Psoas muscle (tissue), 8 donors: Measurements from ENCODE around the gene GRHL3. TPM values are rescaled to one million over a fixed set of nuclear protein-coding genes. Genes with fewer than 3 reads are reported as not detected.

Experiments
- ATAC-seq, 4 donors: fragments of 200-7000 bp; cut with Tn5 transposase; one replicate each; pipeline ENCODE4 v1.9.1; 2020; ENCODE audit warnings: moderate library complexity in 3 of 4, mild to moderate bottlenecking in 2 of 4
- DNase-seq, 2 donors: peaks; one replicate each; pipeline ENCODE4 v3.0.0-alpha.2; 2020
- H3K27ac ChIP-seq: fragments of 200-600 bp; one replicate; pipeline ENCODE4 v1.8.0; 2022
- H3K27me3 ChIP-seq, 3 donors: fragments of 200-600 bp in 1 of 3; one replicate each; pipeline versions ENCODE4 v1.6.1 to v1.8.0; 2013 to 2022; ENCODE audit warnings: low read length in 2 of 3, mild to moderate bottlenecking in 2 of 3, moderate library complexity in 1 of 3; ENCODE audit not compliant: insufficient read depth in 3 of 3
- H3K36me3 ChIP-seq, 2 donors: fragments of 200-600 bp in 1 of 2; one replicate each; pipeline versions ENCODE4 v1.6.1 to v1.8.0; 2013 to 2022; ENCODE audit warnings: low read depth in 1 of 2, mild to moderate bottlenecking in 1 of 2, moderate library complexity in 1 of 2; ENCODE audit not compliant: insufficient read depth in 1 of 2
- H3K4me1 ChIP-seq: fragments of 200-600 bp; one replicate; pipeline ENCODE4 v1.8.0; 2022
- H3K4me3 ChIP-seq: fragments of 200-600 bp; one replicate; pipeline ENCODE4 v1.8.0; 2022; ENCODE audit warnings: mild to moderate bottlenecking
- H3K9me3 ChIP-seq: fragments of 200-600 bp; one replicate; pipeline ENCODE4 v1.8.0; 2022
- WGBS, 3 donors: extraction: QIAGEN DNeasy Blood & Tissue Kit; methylation state at CpG; one replicate each; pipeline versions ENCODE4 v1.1.6 to v1.1.7; 2013; 5-methylcytosine and 5-hydroxymethylcytosine counted together
- intact Hi-C, 2 donors: fragments of 100-400 bp; cut with DNase I; formaldehyde crosslinking; loops; one replicate each; pipeline versions ENCODE4 v1.11.0 to v1.14.2; 2022
- polyA plus RNA-seq, 3 donors: library from polyadenylated mRNA; stranded (reverse); fragments of 200-250 nt; gene quantifications; one replicate each; pipeline ENCODE4 v1.2.3, GENCODE V29; 2013
- total RNA-seq, 4 donors: library from RNA; stranded (reverse); fragmentation: NEBNext Ultra II Directional in 2 of 4; extraction: Animal tissue kit (Norgen Biotek cat#: 25700) in 2 of 4; gene quantifications; one replicate each; pipeline versions ENCODE4 v1.2.1 to v1.2.4, GENCODE V29; 2021 to 2023
- TF ChIP-seq, protein P1 (sequence below): fragments of 200-600 bp; IDR thresholded peaks from one replicate; pipeline ENCODE4 v1.8.0; 2022; ENCODE audit warnings: antibody characterized with exemption
- donor health status: healthy with polysubstance abuse.
- donor health status: DM: no; HTN: no; CAD: no; lungs with moderate emphysema.
- donor health status: Bipolar disorder and iron deficiency.
- donor health status: healthy.
- donor health status: DM: yes; HTN: yes; CAD: no.
- donor health status: DM: no; HTN: no; CAD: no.
- donor health status: DM: no; HTN: no; CAD: no.
- donor health status: DM: yes; HTN: yes; CAD: no.

GRHL3 gene
- total and polyA plus RNA-seq, 7 donors = 0.08 to 0.30 TPM; not detected in 5

DNA sequence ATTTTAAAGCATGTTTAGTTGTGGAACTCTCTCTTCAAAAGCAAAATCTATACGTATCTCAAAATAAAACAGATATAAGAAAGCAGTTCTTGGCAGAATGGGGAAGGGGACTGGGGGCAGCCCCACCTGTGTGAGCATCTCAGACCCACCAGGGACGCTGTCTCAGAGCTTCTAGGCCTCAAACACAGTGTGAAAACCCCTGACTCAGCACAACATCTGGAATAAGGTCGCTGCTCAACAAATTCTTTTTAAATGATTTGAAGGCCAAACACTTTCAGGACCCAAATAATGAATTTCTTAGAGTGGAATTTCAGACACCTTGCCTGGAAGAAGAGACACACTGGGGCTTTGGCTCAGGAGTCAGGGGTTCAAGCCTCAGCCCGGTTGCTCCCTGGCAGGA is 27.1 kb upstream of the GRHL3 start:
- intact Hi-C loops = no loop called here
- TF ChIP-seq, protein P1, sequence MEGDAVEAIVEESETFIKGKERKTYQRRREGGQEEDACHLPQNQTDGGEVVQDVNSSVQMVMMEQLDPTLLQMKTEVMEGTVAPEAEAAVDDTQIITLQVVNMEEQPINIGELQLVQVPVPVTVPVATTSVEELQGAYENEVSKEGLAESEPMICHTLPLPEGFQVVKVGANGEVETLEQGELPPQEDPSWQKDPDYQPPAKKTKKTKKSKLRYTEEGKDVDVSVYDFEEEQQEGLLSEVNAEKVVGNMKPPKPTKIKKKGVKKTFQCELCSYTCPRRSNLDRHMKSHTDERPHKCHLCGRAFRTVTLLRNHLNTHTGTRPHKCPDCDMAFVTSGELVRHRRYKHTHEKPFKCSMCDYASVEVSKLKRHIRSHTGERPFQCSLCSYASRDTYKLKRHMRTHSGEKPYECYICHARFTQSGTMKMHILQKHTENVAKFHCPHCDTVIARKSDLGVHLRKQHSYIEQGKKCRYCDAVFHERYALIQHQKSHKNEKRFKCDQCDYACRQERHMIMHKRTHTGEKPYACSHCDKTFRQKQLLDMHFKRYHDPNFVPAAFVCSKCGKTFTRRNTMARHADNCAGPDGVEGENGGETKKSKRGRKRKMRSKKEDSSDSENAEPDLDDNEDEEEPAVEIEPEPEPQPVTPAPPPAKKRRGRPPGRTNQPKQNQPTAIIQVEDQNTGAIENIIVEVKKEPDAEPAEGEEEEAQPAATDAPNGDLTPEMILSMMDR = no peak
- H3K27ac ChIP-seq = no peak overlapping the region
- no peak overlapping the region for H3K4me3 ChIP-seq
- no peaks in the 10 kb centered on the region for H3K36me3 ChIP-seq
- peaks cover 3% of the 10 kb centered on the region for H3K4me1 ChIP-seq
- H3K9me3 ChIP-seq = no peaks in the 10 kb centered on the region
- 74 to 83% (median 78%) methylated on average over 4 of the region's 4 CpGs for WGBS, 3 donors
- H3K27me3 ChIP-seq = peaks cover 0 to 8% (median 0%) of the 10 kb centered on the region in 3 donors
- ATAC-seq (no peak), DNase-seq (no peak)

DNA sequence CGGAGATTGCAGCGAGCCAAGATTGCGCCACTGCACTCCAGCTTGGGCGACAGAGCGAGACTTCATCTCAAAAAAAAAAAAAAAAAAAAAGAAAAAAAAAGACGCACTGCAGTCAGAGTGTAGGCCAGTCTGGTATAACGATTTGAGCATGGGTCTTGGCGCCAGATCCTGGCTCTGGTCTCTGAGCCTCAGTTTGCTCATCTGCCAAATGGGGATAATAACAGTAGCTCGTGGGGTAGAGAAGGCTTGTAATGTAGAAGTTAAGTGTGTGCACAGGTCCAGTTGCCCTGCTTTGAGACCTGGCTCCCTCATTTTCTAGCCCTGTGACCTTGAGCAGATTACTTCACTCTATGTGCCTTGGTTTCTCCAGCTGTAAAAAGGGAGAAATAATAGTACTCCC is 26.3 kb upstream of the GRHL3 start:
- H3K4me1 ChIP-seq = peaks cover 3% of the 10 kb centered on the region
- TF ChIP-seq, protein P1 = no peak
- no peak overlapping the region for H3K4me3 ChIP-seq
- intact Hi-C loops = no loop called here
- ATAC-seq (no peak), DNase-seq (no peak)
- 84 to 88% (median 85%) methylated on average over 7 to 9 of the region's 9 CpGs for WGBS, 3 donors
- H3K27me3 ChIP-seq = peaks cover 0 to 8% (median 0%) of the 10 kb centered on the region in 3 donors
- no peak overlapping the region for H3K27ac ChIP-seq
- H3K9me3 ChIP-seq = no peaks in the 10 kb centered on the region
- no peaks in the 10 kb centered on the region for H3K36me3 ChIP-seq

DNA sequence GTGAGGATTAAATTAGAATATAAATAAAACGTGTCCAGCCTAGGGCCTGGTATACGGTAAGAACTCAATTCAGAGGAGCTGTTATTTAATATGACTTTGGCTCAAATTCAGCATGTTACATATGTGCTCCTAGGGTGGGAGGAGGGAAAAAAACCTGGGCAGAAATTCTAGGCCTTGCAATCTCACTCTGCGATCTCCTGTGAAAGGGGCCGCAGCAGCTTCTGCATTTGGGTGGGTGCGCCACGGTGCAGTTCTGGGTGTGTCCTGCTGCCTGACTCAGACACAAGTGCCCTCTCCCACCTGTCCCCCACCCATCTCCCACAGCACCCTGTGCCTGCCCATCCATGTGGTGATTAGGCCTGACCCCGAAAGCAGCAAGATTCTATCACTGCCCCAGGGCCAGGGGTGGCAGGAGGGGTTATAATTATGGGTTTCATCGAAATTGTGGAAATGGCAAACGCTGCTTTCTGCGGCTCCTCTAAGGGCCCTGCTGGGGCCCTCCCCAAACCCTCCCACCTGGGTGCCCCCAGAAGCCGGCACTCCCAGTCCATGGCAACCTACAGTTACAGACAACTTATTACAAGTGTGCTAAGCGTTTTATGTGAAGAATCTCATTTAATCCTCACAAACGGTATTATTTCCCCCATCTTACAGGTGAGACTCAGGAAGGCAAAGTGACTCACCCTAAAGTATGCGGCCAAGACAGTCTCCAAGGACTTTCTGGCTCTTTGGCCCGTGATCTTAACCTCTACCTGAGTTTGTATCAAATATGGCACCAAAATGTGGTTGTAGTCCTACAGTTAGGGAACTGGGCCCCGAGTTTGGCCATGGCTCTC is 25.5 kb upstream of the GRHL3 start:
- peak overlapping the region; percentile 58 for H3K27ac ChIP-seq
- TF ChIP-seq, protein P1 = no peak
- DNase-seq = no peak
- WGBS, 3 donors = 84 to 87% (median 86%) methylated on average over 16 of the region's 16 CpGs
- no peaks in the 10 kb centered on the region for H3K36me3 ChIP-seq
- H3K27me3 ChIP-seq = peaks cover 0 to 8% (median 0%) of the 10 kb centered on the region in 3 donors
- intact Hi-C loops = no loop called here
- no peak overlapping the region for H3K4me3 ChIP-seq
- no peaks in the 10 kb centered on the region for H3K9me3 ChIP-seq
- ATAC-seq = no peak
- peaks cover 3% of the 10 kb centered on the region for H3K4me1 ChIP-seq

DNA sequence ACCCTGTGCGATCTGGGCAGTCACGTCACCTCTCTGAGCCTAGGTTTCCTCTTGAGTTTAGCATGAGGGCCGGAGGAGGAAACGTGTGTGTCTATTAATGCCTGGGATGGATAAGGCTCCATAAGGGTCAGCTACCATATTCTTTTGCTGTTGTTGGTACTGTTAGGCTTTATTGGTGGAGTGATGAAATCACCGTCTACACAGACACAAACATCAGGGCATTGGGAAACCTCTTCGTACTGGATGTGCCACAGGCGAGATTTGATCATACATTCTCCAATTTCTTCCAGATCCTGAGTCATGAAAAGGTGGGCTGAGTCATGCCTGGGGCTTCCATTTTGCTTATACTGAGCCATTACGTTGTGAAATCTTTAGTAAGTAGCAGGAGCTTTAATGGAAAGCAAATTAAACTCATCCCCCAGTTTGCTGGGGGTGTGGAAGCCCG is 24.9 kb upstream of the GRHL3 start:
- peaks cover 3% of the 10 kb centered on the region for H3K4me1 ChIP-seq
- H3K4me3 ChIP-seq = no peak overlapping the region
- H3K27ac ChIP-seq = peak overlapping the region; percentile 58

More for the DNA sequence above, 24.9 kb upstream of the GRHL3 start:
- DNase-seq (peak in 1 of 2 donors; percentile 48), ATAC-seq (peak; percentile 69 to 82 (median 76))
- TF ChIP-seq, protein P1 = no peak
- Histone ChIP-seq H3K9me3 (no peaks in the 10 kb centered on the region), H3K36me3 (no peaks in the 10 kb centered on the region), H3K27me3 (peaks cover 0 to 8% (median 0%) of the 10 kb centered on the region in 3 donors)
- 75 to 83% (median 78%) methylated on average over 9 of the region's 9 CpGs for WGBS, 3 donors
- intact Hi-C loops = no loop called here
